Body of pancreas (tissue), 4 donors: ENCODE measurements around the gene MAP4K3.

ENCODE experiments used
- CTCF ChIP-seq, 7 experiments: fragments of 450-650 bp in 4 of 7; fragments of 200-600 bp in 3 of 7; sonication (generic) in 3 of 7; IDR thresholded peaks; one replicate each; pipeline ENCODE4 v1.5.1; 2016 to 2019; ENCODE audit warnings: antibody characterized with exemption in 7 of 7
- POLR2A ChIP-seq, 3 donors: fragments of 450-650 bp; IDR thresholded peaks; one replicate each; pipeline ENCODE4 v1.6.1; 2016; ENCODE audit warnings: antibody characterized with exemption in 3 of 3, mild to moderate bottlenecking in 2 of 3

DNA sequence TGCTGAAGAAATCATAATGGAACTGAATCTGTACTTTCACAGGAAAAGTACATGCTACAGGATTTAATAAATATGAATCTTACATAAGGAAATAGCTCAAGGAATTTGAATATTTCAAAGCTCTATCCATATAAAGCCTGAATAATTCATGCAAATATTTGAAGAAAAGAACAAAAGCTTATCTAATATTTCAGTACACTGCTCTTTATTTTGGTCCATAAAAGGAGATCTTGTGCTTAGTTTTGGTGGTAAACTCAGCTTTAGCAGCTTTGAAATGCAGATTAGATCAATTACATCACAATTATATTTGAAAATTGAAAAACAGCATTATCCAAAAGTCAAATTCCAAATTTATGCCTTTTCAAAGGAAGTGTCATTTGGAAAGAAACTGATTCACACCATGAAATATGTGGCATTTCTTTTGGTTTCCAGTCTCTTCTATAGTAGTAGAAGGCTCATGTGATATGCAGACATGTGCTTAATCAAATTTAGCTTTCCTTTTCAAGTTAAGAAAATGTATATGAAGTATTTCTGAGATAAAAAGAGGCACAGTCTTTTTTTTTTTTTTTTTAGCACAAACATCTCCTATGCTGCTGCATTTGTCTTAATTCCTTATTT, 42.1 kb upstream of the MAP4K3 start:
- TF ChIP-seq CTCF (IDR thresholded peaks at IDR 0.05), result no peak
- TF ChIP-seq POLR2A (IDR thresholded peaks at IDR 0.05), result no peak
